GM12878 (cell line): ENCODE results near the gene EPB41L4A. TPM values are rescaled to one million over a fixed set of nuclear protein-coding genes. Genes with fewer than 3 reads are reported as not detected.

Experiments used
- ASH2L ChIP-seq: fragments of 300-600, 200-600 bp; sonication (generic); IDR thresholded peaks from 2 replicates; pipeline ENCODE4 v1.6.1; 2017; ENCODE audit warnings: low read depth, mild to moderate bottlenecking, borderline replicate concordance
- CEBPB ChIP-seq, 2 experiments: fragments of 150-350 bp in 1 of 2; IDR thresholded peaks; 2 replicates each; pipeline ENCODE4 v1.6.1; 2012 to 2014; ENCODE audit warnings: low read depth in 2 of 2, low read length in 2 of 2, borderline replicate concordance in 1 of 2, inconsistent platforms in 1 of 2
- CHD1 ChIP-seq: IDR thresholded peaks from 2 replicates; pipeline ENCODE4 v1.6.1; 2012; ENCODE audit warnings: low read depth, low read length, improper control_type of control experiment
- CREM ChIP-seq: IDR thresholded peaks from 2 replicates; pipeline ENCODE4 v1.6.1; 2014; ENCODE audit warnings: antibody characterized with exemption, low read depth
- EP300 ChIP-seq, 2 experiments: fragments of 150-350 bp in 1 of 2; IDR thresholded peaks; 2 replicates each; pipeline ENCODE4 v1.6.1; 2011 to 2012; ENCODE audit warnings: low read depth in 2 of 2, low read length in 2 of 2, borderline replicate concordance in 1 of 2, improper control_type of control experiment in 1 of 2, inconsistent platforms in 1 of 2; ENCODE audit not compliant: control insufficient read depth in 1 of 2
- FOXM1 ChIP-seq: IDR thresholded peaks from 2 replicates; pipeline ENCODE4 v1.6.1; 2012; ENCODE audit warnings: low read depth, mild to moderate bottlenecking, inconsistent platforms, low read length, moderate library complexity
- GABPA ChIP-seq: IDR thresholded peaks from 2 replicates; pipeline ENCODE4 v1.6.1; 2014; ENCODE audit warnings: antibody characterized with exemption, low read depth, mild to moderate bottlenecking, inconsistent platforms
- GATAD2B ChIP-seq: fragments of 450-650 bp; conservative IDR thresholded peaks from 2 replicates; pipeline ENCODE4 v1.6.1; 2017; ENCODE audit warnings: low read depth, mild to moderate bottlenecking, moderate library complexity
- IKZF1 ChIP-seq: fragments of 450-650 bp; conservative IDR thresholded peaks from 2 replicates; pipeline ENCODE4 v1.6.1; 2017; ENCODE audit warnings: antibody characterized with exemption, mild to moderate bottlenecking
- IKZF2 ChIP-seq, 2 experiments: fragments of 450-650 bp; IDR thresholded peaks; 2 replicates each; pipeline ENCODE4 v1.6.1; 2017; ENCODE audit warnings: mild to moderate bottlenecking in 2 of 2, moderate library complexity in 2 of 2
- JUND ChIP-seq: IDR thresholded peaks from 2 replicates; pipeline ENCODE4 v1.6.1; 2012; ENCODE audit warnings: low read depth, mild to moderate bottlenecking, low read length, improper control_type of control experiment, moderate library complexity
- KAT2A ChIP-seq: conservative IDR thresholded peaks from 2 replicates; pipeline ENCODE4 v1.6.1; 2011; ENCODE audit warnings: low read depth, low read length; ENCODE audit not compliant: control insufficient read depth
- MYB ChIP-seq: fragments of 150-350 bp; IDR thresholded peaks from 2 replicates; pipeline ENCODE4 v1.6.1; 2014; ENCODE audit warnings: mild to moderate bottlenecking, low read depth, low read length, borderline replicate concordance
- NBN ChIP-seq: fragments of 450-650 bp; IDR thresholded peaks from 2 replicates; pipeline ENCODE4 v1.6.1; 2016
- NRF1 ChIP-seq: conservative IDR thresholded peaks from 2 replicates; pipeline ENCODE4 v1.6.1; 2011; ENCODE audit warnings: mild to moderate bottlenecking, low read depth, low read length, improper control_type of control experiment
- RUNX3 ChIP-seq: IDR thresholded peaks from 2 replicates; pipeline ENCODE4 v1.6.1; 2012; ENCODE audit warnings: low read length, inconsistent platforms
- SIN3A ChIP-seq: IDR thresholded peaks from 2 replicates; pipeline ENCODE4 v1.6.1; 2012; ENCODE audit warnings: low read depth, low read length, improper control_type of control experiment
- SMAD1 ChIP-seq: fragments of 450-650 bp; IDR thresholded peaks from 2 replicates; pipeline ENCODE4 v1.6.1; 2018; ENCODE audit warnings: mild to moderate bottlenecking, low read depth; ENCODE audit not compliant: partially characterized antibody
- TCF12 ChIP-seq: IDR thresholded peaks from 2 replicates; pipeline ENCODE4 v1.6.1; 2011; ENCODE audit warnings: low read depth, mild to moderate bottlenecking, low read length
- ZNF384 ChIP-seq: IDR thresholded peaks from 2 replicates; pipeline ENCODE4 v1.6.1; 2012; ENCODE audit warnings: low read depth, mild to moderate bottlenecking, low read length, improper control_type of control experiment, borderline replicate concordance
- ZNF622 ChIP-seq: fragments of 450-650 bp; IDR thresholded peaks from 2 replicates; pipeline ENCODE4 v1.6.1; 2017; ENCODE audit warnings: mild to moderate bottlenecking, inconsistent platforms
- polyA plus RNA-seq, 11 experiments: library from polyadenylated mRNA; depleted of rRNA in 4 of 11; unstranded in 6 of 11; stranded (reverse) in 5 of 11; fragments of >200 nt; fragmentation: Nextera tagmentation in 4 of 11; fragmentation: Illumina TruSeq in 1 of 11; extraction: Ambion mirVana in 4 of 11; extraction: Trizol in 1 of 11; gene quantifications; 1 replicate in 1 of 11; 2 replicates in 10 of 11; pipeline versions ENCODE4 v1.2.1 to v1.2.3, GENCODE V29; 2011 to 2016; ENCODE audit warnings: inconsistent platforms in 2 of 11, missing spikeins in 2 of 11, low read depth in 1 of 11
- total RNA-seq, 4 experiments: library from RNA; depleted of rRNA in 3 of 4; stranded (reverse); fragments of >200 nt in 3 of 4; fragmentation: Illumina TruSeq in 1 of 4; extraction: Trizol in 1 of 4; gene quantifications; 2 replicates each; pipeline versions ENCODE4 v1.2.1 to v1.2.3, GENCODE V29; 2013 to 2021
- TF ChIP-seq, protein P1 (sequence below): fragments of 450-650 bp; IDR thresholded peaks from 2 replicates; pipeline ENCODE4 v1.6.1; 2016; ENCODE audit warnings: mild to moderate bottlenecking
- TF ChIP-seq, protein P2 (sequence below): fragments of 450-650 bp; IDR thresholded peaks from 2 replicates; pipeline ENCODE4 v1.6.1; 2017; ENCODE audit warnings: mild to moderate bottlenecking, low read depth, inconsistent platforms; ENCODE audit not compliant: poor library complexity, severe bottlenecking
- TF ChIP-seq, protein P3 (sequence below): fragments of 450-650 bp; IDR thresholded peaks from 2 replicates; pipeline ENCODE4 v1.6.1; 2016; ENCODE audit warnings: mild to moderate bottlenecking
- TF ChIP-seq, protein P4 (sequence below): IDR thresholded peaks from 2 replicates; pipeline ENCODE4 v1.6.1; 2012; ENCODE audit warnings: low read length, inconsistent platforms

Gene EPB41L4A
- total and polyA plus RNA-seq, 10 of the 15 experiments (the other 5 are each of a cell fraction or from before 2014, with no cell fraction given), result 0.10 to 0.67 (median 0.30) TPM

DNA sequence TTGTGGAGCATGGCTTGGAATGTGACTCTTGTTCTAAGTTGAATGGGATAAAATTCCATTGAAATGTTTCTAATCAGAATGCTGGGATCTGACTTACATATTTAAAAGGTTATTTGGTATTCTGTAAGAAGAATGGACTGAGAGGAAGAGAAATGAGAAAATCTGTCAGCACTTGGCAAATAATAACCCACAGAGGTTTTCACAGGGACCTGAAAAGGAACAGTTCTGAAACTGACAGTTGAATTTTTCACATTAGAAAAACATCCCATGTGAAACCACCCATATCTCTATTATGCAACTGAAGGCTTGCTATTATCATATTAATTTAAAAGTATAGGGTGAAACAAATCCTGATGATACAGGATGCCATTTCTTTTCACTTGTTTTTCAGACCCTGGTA lies 302.7 kb downstream of the EPB41L4A start (continued):
- TF ChIP-seq, protein P1, sequence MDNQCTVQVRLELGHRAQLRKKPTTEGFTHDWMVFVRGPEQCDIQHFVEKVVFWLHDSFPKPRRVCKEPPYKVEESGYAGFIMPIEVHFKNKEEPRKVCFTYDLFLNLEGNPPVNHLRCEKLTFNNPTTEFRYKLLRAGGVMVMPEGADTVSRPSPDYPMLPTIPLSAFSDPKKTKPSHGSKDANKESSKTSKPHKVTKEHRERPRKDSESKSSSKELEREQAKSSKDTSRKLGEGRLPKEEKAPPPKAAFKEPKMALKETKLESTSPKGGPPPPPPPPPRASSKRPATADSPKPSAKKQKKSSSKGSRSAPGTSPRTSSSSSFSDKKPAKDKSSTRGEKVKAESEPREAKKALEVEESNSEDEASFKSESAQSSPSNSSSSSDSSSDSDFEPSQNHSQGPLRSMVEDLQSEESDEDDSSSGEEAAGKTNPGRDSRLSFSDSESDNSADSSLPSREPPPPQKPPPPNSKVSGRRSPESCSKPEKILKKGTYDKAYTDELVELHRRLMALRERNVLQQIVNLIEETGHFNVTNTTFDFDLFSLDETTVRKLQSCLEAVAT, result no peak
- TF ChIP-seq JUND, result no peak
- no peak for TF ChIP-seq GABPA
- TF ChIP-seq KAT2A, result no peak
- TF ChIP-seq, protein P2, sequence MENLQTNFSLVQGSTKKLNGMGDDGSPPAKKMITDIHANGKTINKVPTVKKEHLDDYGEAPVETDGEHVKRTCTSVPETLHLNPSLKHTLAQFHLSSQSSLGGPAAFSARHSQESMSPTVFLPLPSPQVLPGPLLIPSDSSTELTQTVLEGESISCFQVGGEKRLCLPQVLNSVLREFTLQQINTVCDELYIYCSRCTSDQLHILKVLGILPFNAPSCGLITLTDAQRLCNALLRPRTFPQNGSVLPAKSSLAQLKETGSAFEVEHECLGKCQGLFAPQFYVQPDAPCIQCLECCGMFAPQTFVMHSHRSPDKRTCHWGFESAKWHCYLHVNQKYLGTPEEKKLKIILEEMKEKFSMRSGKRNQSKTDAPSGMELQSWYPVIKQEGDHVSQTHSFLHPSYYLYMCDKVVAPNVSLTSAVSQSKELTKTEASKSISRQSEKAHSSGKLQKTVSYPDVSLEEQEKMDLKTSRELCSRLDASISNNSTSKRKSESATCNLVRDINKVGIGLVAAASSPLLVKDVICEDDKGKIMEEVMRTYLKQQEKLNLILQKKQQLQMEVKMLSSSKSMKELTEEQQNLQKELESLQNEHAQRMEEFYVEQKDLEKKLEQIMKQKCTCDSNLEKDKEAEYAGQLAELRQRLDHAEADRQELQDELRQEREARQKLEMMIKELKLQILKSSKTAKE, result peak; percentile 34
- TF ChIP-seq EP300 (IDR thresholded peaks at IDR 0.05; ENCODE audit: borderline replicate concordance in 1 of 2, control insufficient read depth in 1 of 2, low read depth in 2 of 2, low read length in 2 of 2), result peak in 1 of 2 experiments; percentile 82; a peak in 1 of 4 replicates
- TF ChIP-seq ASH2L, result no peak
- TF ChIP-seq, protein P3, sequence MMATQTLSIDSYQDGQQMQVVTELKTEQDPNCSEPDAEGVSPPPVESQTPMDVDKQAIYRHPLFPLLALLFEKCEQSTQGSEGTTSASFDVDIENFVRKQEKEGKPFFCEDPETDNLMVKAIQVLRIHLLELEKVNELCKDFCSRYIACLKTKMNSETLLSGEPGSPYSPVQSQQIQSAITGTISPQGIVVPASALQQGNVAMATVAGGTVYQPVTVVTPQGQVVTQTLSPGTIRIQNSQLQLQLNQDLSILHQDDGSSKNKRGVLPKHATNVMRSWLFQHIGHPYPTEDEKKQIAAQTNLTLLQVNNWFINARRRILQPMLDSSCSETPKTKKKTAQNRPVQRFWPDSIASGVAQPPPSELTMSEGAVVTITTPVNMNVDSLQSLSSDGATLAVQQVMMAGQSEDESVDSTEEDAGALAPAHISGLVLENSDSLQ, result peak; percentile 52
- TF ChIP-seq TCF12, result 0 out of 2 replicates have a peak, but pooled peaks have one; percentile 9
- no peak for TF ChIP-seq NRF1
- peak; percentile 46 for TF ChIP-seq SMAD1
- peak; percentile 62; the same call in 1 of the 2 replicates for TF ChIP-seq GATAD2B
- no peak for TF ChIP-seq ZNF622
- peak; percentile 91 for TF ChIP-seq MYB
- no peak for TF ChIP-seq ZNF384
- TF ChIP-seq CHD1, result no peak
- peak; percentile 63 for TF ChIP-seq IKZF1
- peak in 1 of 2 experiments; percentile 26; a peak in 1 of 4 replicates for TF ChIP-seq CEBPB (IDR thresholded peaks at IDR 0.05; ENCODE audit: borderline replicate concordance in 1 of 2, low read depth in 2 of 2, low read length in 2 of 2)
- 0 out of 2 replicates have a peak, but pooled peaks have one; percentile 61 for TF ChIP-seq FOXM1
- TF ChIP-seq, protein P4, sequence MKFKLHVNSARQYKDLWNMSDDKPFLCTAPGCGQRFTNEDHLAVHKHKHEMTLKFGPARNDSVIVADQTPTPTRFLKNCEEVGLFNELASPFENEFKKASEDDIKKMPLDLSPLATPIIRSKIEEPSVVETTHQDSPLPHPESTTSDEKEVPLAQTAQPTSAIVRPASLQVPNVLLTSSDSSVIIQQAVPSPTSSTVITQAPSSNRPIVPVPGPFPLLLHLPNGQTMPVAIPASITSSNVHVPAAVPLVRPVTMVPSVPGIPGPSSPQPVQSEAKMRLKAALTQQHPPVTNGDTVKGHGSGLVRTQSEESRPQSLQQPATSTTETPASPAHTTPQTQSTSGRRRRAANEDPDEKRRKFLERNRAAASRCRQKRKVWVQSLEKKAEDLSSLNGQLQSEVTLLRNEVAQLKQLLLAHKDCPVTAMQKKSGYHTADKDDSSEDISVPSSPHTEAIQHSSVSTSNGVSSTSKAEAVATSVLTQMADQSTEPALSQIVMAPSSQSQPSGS, result peak; percentile 58; the same call in 1 of the 2 replicates
- TF ChIP-seq NBN, result 0 out of 2 replicates have a peak, but pooled peaks have one; percentile 18
- TF ChIP-seq IKZF2 (IDR thresholded peaks at IDR 0.05), result peak; percentile 68 to 76
- peak; percentile 12; the same call in 1 of the 2 replicates for TF ChIP-seq CREM
- TF ChIP-seq SIN3A, result no peak
- TF ChIP-seq RUNX3, result peak; percentile 77
